Measurements from ENCODE around the gene CPD. TPM values are rescaled to one million over a fixed set of nuclear protein-coding genes. Genes with fewer than 3 reads are reported as not detected.

The CPD gene
- total and polyA plus RNA-seq, 9 of the 15 experiments (the other 6 are each of a cell fraction or from before 2014, with no cell fraction given) = 4.5 to 24.4 (median 20.4) TPM

DNA sequence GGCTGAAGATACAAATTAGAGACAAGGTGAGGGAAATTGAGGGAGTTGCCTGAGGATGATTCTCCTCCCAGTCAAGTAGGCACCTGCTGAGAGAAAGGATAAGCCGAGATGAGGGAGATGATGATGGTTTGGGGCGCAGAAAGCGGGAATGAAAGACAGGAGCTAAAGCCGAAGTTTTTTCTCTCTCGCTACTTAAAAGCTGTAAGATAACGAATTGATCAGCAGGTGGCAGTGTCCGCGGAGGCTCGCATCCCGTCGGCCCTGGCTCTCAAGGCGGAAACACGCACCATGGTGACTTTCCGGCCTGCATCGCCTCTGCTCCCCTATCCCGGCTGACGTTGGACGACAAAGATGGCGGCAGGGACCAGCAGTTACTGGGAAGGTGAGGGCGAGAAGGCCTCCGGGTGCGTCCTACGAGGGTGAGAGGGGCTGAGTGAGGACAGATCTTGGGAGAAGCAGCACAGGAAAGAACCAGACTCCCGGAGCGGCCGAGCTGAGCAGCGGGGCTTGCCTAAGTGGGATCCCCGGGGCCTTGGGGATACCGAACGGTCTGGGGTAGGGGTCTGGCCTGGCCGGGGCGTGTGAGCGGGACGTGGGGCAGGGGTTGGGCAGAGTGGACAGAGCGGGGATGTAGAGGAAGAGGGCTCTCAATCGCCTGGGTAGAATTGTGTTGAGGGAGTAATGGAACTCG lies 98.5 kb downstream of the CPD start, which contains the start of gene GOSR1 (continued):
- TF ChIP-seq, protein P1, sequence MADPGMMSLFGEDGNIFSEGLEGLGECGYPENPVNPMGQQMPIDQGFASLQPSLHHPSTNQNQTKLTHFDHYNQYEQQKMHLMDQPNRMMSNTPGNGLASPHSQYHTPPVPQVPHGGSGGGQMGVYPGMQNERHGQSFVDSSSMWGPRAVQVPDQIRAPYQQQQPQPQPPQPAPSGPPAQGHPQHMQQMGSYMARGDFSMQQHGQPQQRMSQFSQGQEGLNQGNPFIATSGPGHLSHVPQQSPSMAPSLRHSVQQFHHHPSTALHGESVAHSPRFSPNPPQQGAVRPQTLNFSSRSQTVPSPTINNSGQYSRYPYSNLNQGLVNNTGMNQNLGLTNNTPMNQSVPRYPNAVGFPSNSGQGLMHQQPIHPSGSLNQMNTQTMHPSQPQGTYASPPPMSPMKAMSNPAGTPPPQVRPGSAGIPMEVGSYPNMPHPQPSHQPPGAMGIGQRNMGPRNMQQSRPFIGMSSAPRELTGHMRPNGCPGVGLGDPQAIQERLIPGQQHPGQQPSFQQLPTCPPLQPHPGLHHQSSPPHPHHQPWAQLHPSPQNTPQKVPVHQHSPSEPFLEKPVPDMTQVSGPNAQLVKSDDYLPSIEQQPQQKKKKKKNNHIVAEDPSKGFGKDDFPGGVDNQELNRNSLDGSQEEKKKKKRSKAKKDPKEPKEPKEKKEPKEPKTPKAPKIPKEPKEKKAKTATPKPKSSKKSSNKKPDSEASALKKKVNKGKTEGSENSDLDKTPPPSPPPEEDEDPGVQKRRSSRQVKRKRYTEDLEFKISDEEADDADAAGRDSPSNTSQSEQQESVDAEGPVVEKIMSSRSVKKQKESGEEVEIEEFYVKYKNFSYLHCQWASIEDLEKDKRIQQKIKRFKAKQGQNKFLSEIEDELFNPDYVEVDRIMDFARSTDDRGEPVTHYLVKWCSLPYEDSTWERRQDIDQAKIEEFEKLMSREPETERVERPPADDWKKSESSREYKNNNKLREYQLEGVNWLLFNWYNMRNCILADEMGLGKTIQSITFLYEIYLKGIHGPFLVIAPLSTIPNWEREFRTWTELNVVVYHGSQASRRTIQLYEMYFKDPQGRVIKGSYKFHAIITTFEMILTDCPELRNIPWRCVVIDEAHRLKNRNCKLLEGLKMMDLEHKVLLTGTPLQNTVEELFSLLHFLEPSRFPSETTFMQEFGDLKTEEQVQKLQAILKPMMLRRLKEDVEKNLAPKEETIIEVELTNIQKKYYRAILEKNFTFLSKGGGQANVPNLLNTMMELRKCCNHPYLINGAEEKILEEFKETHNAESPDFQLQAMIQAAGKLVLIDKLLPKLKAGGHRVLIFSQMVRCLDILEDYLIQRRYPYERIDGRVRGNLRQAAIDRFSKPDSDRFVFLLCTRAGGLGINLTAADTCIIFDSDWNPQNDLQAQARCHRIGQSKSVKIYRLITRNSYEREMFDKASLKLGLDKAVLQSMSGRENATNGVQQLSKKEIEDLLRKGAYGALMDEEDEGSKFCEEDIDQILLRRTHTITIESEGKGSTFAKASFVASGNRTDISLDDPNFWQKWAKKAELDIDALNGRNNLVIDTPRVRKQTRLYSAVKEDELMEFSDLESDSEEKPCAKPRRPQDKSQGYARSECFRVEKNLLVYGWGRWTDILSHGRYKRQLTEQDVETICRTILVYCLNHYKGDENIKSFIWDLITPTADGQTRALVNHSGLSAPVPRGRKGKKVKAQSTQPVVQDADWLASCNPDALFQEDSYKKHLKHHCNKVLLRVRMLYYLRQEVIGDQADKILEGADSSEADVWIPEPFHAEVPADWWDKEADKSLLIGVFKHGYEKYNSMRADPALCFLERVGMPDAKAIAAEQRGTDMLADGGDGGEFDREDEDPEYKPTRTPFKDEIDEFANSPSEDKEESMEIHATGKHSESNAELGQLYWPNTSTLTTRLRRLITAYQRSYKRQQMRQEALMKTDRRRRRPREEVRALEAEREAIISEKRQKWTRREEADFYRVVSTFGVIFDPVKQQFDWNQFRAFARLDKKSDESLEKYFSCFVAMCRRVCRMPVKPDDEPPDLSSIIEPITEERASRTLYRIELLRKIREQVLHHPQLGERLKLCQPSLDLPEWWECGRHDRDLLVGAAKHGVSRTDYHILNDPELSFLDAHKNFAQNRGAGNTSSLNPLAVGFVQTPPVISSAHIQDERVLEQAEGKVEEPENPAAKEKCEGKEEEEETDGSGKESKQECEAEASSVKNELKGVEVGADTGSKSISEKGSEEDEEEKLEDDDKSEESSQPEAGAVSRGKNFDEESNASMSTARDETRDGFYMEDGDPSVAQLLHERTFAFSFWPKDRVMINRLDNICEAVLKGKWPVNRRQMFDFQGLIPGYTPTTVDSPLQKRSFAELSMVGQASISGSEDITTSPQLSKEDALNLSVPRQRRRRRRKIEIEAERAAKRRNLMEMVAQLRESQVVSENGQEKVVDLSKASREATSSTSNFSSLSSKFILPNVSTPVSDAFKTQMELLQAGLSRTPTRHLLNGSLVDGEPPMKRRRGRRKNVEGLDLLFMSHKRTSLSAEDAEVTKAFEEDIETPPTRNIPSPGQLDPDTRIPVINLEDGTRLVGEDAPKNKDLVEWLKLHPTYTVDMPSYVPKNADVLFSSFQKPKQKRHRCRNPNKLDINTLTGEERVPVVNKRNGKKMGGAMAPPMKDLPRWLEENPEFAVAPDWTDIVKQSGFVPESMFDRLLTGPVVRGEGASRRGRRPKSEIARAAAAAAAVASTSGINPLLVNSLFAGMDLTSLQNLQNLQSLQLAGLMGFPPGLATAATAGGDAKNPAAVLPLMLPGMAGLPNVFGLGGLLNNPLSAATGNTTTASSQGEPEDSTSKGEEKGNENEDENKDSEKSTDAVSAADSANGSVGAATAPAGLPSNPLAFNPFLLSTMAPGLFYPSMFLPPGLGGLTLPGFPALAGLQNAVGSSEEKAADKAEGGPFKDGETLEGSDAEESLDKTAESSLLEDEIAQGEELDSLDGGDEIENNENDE (IDR thresholded peaks at IDR 0.05; ENCODE audit: low read depth, low read length) = no peak
- TF ChIP-seq HMG20B (CRISPR knock-in tag; IDR thresholded peaks at IDR 0.05) = no peak
- TF ChIP-seq, protein P2, sequence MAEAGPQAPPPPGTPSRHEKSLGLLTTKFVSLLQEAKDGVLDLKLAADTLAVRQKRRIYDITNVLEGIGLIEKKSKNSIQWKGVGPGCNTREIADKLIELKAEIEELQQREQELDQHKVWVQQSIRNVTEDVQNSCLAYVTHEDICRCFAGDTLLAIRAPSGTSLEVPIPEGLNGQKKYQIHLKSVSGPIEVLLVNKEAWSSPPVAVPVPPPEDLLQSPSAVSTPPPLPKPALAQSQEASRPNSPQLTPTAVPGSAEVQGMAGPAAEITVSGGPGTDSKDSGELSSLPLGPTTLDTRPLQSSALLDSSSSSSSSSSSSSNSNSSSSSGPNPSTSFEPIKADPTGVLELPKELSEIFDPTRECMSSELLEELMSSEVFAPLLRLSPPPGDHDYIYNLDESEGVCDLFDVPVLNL (CRISPR knock-in tag; IDR thresholded peaks at IDR 0.05; ENCODE audit: low read depth) = no peak
- TF ChIP-seq MTF1 (CRISPR knock-in tag; IDR thresholded peaks at IDR 0.05; ENCODE audit: borderline replicate concordance) = no peak
- peak; percentile 57 for TF ChIP-seq SOX6 (IDR thresholded peaks at IDR 0.05)
- TF ChIP-seq, protein P3, sequence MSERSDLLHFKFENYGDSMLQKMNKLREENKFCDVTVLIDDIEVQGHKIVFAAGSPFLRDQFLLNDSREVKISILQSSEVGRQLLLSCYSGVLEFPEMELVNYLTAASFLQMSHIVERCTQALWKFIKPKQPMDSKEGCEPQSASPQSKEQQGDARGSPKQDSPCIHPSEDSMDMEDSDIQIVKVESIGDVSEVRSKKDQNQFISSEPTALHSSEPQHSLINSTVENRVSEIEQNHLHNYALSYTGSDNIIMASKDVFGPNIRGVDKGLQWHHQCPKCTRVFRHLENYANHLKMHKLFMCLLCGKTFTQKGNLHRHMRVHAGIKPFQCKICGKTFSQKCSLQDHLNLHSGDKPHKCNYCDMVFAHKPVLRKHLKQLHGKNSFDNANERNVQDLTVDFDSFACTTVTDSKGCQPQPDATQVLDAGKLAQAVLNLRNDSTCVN (CRISPR knock-in tag; IDR thresholded peaks at IDR 0.05) = no peak
- peak; percentile 81; the same call in 1 of the 2 replicates for TF ChIP-seq OTX1 (CRISPR knock-in tag; IDR thresholded peaks at IDR 0.05)
- TF ChIP-seq EGR1 (conservative IDR thresholded peaks at IDR 0.05) = no peak
- TF ChIP-seq XRCC4 (IDR thresholded peaks at IDR 0.05; ENCODE audit: extremely low read depth, insufficient read depth, insufficient read length) = no peak
- no peak for TF ChIP-seq PCBP2 (IDR thresholded peaks at IDR 0.05; ENCODE audit: low read depth, low read length, poor library complexity, severe bottlenecking)
- no peak for TF ChIP-seq TSC22D4 (tag; IDR thresholded peaks at IDR 0.05)
- TF ChIP-seq KDM2B (CRISPR knock-in tag; IDR thresholded peaks at IDR 0.05) = no peak
- TF ChIP-seq ARNT (IDR thresholded peaks at IDR 0.05) = peak in 1 of 2 experiments; percentile 70; a peak in 1 of 4 replicates
